Limb (tissue), 2 donors: ENCODE measurements around the gene ARVCF.
"Not testable (repeated sequence)": the region's sequence is repeated elsewhere in the genome, so short reads cannot be mapped to it uniquely, and the experiment has no call there.

Source experiments
- DNase-seq, 2 donors: peaks; one replicate each; pipeline ENCODE4 v3.0.0-alpha.2; 2016; ENCODE audit errors: extremely low spot score in 2 of 2

Gene ARVCF

DNA sequence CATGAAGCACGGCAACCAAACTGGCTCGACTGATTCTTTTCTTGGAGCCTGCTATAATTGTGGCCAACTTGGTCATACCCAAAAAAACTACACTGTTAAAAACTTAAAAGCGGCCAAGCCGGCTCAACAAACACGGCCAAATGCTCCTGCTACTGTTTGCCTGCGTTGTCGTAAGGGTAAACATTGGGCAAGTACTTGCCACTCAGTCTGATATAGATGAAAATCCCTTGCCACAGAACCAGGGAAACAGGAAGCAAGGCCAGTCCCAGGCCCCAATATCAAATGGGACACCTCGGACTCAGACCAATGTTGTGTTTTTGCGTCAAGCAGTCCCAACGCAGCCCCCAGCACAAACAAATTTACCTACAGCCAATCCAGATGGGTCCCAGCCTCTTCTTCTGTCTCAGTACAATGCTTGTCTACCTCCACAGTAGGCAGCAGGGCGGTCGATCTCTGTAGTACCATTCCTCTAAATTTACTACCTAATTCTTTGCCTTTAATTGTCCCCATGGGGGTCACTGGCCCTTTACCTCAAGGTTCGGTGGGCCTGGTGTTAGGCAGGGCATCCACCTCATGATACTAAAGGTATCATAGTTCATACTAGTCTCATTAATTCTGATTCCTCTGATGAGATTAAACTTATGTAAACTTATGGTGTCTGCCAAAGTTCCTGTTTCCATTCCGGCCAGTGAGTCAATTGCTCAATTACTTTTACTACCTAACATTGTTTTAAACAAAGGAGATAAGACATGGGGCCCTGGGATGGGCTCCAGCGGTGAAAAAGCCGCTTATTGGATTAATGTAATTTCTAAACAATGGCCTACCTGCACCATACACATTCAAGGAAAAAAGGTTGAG is 78.8 kb downstream of the ARVCF start:
- DNase-seq, result no peak

DNA sequence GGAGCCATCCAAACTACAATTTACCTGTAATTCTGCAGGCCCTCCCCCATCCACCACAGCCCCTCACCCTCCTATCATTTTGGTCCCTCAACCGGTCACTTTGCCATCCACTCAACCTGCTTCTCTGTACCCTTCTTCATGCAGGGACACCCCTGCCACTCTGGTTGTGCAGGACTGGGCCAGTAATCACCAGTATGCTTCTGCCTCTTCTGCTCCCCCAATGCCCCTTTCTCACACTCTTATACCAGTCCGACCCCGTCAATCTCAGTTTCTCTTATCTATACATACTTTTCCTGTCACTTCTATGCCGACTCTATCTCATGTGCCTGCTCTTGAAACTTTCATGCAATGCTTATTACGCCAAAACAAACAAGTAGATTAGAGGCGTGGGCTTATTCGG is 80.1 kb downstream of the ARVCF start:
- DNase-seq, result no peak

- not testable (repeated sequence) for DNase-seq
These were observed 81.4 kb downstream of the ARVCF start for GRCh38 chr22:19935123-19935718.

DNA sequence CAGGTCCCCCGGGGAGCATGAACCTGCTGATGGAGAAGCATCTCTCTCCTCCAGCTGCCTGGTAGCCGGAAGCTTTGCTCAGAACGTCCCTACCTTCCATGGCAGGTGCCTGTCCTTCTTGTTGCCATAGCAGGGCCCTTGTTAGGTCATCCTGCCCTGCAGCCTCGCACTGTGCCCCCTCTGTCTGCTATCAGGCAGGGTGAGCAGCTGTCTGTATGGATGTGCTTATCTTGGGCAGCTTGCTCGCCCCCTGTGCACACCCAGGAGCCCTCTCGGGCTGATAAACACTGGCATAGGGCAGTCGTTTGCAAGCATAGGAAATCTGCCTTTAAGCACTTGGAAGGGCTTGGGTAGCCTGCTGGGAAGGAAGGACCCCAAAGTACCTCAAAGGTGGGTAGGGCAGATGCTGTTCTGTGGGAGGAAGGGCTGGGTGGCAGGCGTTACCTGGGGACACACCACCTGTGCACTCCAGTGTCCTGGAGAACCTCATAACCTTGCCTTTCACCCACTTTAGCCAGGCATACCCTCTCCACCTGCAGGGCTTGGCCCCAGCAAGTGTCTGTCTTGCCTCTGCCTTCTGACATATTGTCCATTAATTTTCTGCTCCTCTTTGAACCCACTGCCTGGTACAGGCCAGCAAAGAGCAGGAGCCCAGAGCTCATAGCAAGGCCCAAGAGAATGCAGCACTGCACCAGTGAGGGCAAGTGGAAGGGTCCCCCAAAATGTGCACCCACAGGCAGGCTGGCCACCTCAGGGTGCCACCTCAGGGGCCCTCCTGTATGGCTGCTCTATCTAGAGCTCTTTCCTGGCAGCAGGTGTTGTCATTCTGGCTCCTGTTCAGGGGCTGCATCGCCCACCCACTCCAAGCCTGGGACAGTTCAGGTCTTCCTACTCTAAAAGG is 83.0 kb downstream of the ARVCF start:
- DNase-seq, result no peak

GRCh38 chr22:19932367-19933206 is 84.0 kb downstream of the ARVCF start:
- DNase-seq, result no peak

DNA sequence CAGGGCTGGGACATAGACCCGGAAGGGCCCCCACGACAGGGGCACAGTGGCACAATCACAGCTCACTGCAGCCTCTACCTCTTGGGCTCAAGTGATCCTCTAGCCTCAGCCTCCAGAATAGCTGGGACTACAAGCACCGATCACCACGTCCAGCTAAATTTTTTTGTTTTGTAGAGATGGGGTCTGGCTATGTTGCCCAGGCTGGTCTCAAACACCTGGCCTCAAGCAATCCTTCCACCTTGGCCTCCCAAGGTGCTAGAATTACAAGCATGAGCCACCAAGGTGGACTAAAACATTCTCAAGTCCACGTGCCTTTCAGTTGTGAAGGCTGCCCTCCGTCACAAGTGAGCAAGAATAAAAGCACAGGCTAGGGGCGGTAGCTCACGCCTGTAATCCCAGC is 85.1 kb downstream of the ARVCF start:
- no peak for DNase-seq

GRCh38 chr22:19930551-19931486 is 85.8 kb downstream of the ARVCF start:
- no peak for DNase-seq

GRCh38 chr22:19929586-19930550 is 86.8 kb downstream of the ARVCF start:
- no peak for DNase-seq

DNA sequence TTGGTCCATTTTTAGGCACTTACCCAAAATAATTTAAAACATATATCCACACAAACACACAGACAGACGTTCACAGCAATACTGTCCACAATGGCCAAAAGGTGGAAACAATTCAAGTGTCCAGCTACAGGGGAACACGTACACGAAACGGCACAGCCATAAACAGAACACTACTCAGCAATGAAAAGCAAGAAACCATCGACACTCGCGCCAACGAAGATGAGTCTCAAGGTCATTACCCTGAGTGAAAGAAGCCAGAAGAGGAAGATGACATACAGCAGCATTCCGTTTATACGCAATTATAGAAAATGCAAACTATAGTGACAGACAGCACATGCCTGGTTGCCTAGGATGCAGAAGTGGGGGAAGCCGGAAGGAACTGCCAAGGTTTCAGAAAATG is 88.4 kb downstream of the ARVCF start:
- DNase-seq, result no peak

- DNase-seq, result no peak
These were observed 88.9 kb downstream of the ARVCF start for GRCh38 chr22:19927696-19928095.

DNA sequence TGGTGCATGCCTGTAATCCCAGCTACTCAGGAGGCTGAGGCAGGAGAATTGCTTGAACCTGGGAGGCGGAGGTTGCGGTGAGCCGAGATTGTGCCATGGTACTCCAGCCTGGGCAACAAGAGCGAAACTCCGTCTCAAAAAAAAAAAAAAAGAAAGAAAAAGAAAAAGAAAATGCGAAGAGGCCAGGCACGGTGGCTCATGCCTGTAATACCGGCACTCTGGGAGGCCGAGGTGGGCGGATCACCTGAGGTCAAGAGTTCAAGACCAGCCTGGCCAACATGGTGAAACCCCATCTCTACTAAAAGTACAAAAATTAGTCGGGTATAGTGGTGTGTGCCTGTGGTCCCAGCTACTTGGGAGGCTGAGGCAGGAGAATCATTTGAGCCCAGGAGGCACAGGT is 90.6 kb downstream of the ARVCF start:
- not testable (repeated sequence) for DNase-seq

DNA sequence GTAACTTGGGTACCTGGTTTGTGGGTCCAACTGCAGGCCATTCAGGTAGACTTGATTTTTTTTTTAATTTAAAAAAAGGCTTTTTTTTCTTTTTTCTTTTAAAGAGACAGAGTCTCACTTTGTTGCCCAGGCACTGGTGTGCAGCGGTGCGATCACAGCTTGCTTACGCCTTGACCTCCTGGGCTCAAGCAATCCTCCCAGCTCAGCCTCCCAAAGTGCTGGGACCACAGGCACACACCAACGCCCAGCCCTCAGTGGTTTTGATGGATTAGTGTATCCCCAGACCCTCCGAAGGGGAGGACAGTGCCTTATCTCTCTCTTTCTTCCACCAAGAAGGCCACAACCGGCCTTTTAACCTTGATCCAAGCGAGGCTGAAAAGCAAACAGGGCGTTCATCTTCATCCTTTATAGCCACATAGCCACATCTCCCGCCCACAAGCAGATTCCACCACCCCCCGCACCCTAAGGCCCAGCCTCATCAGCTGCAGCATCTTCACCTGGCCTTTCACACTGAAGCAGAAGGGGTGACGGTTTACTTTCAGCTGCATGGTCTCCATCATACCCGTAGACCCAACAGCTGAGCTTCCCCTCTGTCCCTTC is 92.6 kb downstream of the ARVCF start:
- no peak for DNase-seq

- no peak for DNase-seq
These were observed 95.0 kb downstream of the ARVCF start for GRCh38 chr22:19921544-19922081.
